Esophagus muscularis mucosa (tissue), 4 donors: Measurements from ENCODE around the gene F11.

Experiments
- EP300 ChIP-seq: sonication (generic); formaldehyde crosslinking; IDR thresholded peaks from one replicate; pipeline ENCODE4 v1.6.1; 2017; ENCODE audit warnings: antibody characterized with exemption
- POLR2A ChIP-seq: fragments of 450-650 bp; IDR thresholded peaks from one replicate; pipeline ENCODE4 v1.6.1; 2017; ENCODE audit warnings: antibody characterized with exemption, moderate library complexity, mild to moderate bottlenecking, low read depth
- TF ChIP-seq, protein P1 (sequence below), 3 experiments: fragments of 200-600 bp in 2 of 3; fragments of 450-650 bp in 1 of 3; sonication (generic) in 2 of 3; IDR thresholded peaks; one replicate each; pipeline ENCODE4 v1.5.1; 2017 to 2019; ENCODE audit warnings: antibody characterized with exemption in 3 of 3, mild to moderate bottlenecking in 2 of 3, moderate library complexity in 1 of 3

DNA sequence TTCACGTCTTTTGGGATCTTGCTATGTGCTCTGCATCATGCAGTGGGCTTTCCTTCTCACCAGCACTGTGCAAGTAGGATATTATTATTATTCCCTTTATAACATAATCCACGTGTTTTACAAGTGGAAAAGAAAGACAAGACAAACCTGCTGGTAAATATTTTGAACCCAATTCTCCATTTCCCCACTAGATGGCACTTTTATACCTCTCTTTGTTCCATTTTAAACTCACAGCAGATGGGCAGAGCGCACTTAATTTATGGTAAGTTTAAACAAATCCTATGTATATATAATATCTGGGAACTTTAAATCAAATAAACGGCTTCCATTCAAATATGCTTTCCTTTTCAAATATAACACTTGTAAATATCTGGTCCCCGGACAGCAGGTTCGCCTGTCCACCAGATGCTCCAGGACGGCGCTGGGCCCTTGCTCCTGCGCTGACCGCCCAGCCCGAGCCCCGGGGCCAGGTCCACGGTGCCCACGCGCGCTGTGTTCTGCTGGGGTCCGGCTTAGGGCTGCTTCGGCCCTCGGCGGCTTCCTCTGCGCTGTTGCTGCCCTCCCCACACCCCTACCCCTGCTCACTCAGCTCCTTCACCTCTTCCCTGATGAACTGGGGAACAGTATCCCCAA lies 31.1 kb downstream of the F11 start:
- TF ChIP-seq, protein P1, sequence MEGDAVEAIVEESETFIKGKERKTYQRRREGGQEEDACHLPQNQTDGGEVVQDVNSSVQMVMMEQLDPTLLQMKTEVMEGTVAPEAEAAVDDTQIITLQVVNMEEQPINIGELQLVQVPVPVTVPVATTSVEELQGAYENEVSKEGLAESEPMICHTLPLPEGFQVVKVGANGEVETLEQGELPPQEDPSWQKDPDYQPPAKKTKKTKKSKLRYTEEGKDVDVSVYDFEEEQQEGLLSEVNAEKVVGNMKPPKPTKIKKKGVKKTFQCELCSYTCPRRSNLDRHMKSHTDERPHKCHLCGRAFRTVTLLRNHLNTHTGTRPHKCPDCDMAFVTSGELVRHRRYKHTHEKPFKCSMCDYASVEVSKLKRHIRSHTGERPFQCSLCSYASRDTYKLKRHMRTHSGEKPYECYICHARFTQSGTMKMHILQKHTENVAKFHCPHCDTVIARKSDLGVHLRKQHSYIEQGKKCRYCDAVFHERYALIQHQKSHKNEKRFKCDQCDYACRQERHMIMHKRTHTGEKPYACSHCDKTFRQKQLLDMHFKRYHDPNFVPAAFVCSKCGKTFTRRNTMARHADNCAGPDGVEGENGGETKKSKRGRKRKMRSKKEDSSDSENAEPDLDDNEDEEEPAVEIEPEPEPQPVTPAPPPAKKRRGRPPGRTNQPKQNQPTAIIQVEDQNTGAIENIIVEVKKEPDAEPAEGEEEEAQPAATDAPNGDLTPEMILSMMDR (IDR thresholded peaks at IDR 0.05), result peak; percentile 58 to 71 (median 71)
- TF ChIP-seq EP300 (no peak), POLR2A (no peak)
